ENCODE measurements around the gene OS9. TPM values are rescaled to one million over a fixed set of nuclear protein-coding genes. Genes with fewer than 3 reads are reported as not detected.

OS9 gene
- total RNA-seq, 1 experiment from 2014 or later, result 72.6 TPM

DNA sequence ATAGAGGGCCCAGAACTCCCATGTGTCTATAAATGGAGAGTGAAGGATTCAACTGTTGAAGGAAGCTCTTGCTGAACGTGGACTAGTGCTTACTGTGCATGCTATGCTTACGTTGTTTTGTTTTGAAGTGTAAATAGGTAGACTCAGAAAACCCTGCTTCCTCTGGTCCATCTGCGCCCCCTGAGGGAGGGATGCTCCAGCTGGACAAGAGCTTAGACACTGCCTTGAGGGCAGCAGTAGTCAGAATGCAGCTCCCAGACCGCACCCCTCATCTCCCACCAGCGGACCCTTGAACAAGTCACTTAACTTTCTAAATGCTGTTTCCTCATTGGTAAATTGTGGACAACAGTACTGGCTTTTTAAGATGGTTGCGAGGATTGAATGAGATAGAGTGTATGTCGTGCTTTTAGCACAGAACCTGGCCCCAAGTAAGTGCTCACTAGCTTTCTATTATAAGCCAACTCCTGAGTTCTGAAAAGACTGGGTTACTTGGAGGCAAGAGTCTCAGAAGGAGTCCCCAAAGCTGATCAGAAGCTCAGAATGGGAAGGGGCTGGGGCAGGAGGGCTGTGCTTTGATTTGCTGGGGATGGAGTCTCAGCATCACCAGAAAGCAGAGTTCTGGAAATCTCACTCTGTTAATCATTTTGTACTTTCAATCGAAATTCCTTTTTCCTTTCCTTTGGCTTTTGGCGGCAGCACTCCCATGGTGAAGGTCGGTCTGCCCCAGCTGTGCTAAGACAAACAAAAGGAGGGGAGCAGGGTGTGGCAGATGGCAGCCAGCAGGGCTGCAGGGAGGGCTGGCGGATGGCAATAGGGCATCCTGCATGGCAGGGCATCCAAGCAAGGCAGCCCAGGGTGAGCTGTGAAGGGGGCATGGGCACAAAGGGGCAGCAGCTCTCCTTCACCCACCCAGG lies 29.0 kb downstream of the OS9 start:
- Histone ChIP-seq H3K4me3 (ENCODE audit: low read length) (no peak overlapping the region), H3K79me2 (ENCODE audit: low read length) (no peaks in the 10 kb centered on the region), H3K9ac (ENCODE audit: low read length) (no peak overlapping the region), H2AFZ (ENCODE audit: low read length) (no peak overlapping the region), H3K27me3 (ENCODE audit: low read length) (no peaks in the 10 kb centered on the region), H3K9me3 (ENCODE audit: low read length) (no peaks in the 10 kb centered on the region), H3K36me3 (ENCODE audit: insufficient read depth, low read length) (peaks cover 10% of the 10 kb centered on the region; the same call in 1 of the 2 replicates), H3K27ac (ENCODE audit: low read length) (no peak overlapping the region), H3K9me2 (replicated peaks; ENCODE audit: insufficient read depth, low read length) (no peaks in the 10 kb centered on the region), H4K20me1 (ENCODE audit: insufficient read depth, low read depth, low read length) (no peaks in the 10 kb centered on the region), H3K4me2 (ENCODE audit: low read depth, low read length, poor library complexity, severe bottlenecking) (no peak overlapping the region), H3K4me1 (ENCODE audit: low read length) (no peaks in the 10 kb centered on the region)
- DNase-seq, result no peak

DNA sequence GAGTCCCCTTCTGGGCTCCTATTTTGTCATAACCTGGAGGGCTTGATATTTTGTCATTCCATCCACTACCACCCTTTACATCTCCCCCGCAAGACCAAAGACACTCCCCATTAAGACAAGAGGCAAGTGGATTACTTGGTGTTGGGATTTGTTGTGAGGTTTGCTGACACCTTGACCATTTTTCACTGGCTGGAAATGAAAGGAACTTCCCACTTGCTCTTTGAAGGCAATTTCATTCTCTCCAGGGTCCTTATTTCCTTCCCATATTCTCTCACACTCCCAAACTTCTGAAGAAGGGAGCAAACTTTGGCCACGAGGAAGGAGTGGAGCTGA lies 29.7 kb downstream of the OS9 start:
- no peaks in the 10 kb centered on the region for H3K27me3 ChIP-seq (ENCODE audit: low read length)
- H3K9me3 ChIP-seq (ENCODE audit: low read length), result no peaks in the 10 kb centered on the region
- H2AFZ ChIP-seq (ENCODE audit: low read length), result no peak overlapping the region
- H3K4me3 ChIP-seq (ENCODE audit: low read length), result no peak overlapping the region
- no peak overlapping the region for H3K27ac ChIP-seq (ENCODE audit: low read length)
- no peaks in the 10 kb centered on the region for H4K20me1 ChIP-seq (ENCODE audit: insufficient read depth, low read depth, low read length)
- H3K9ac ChIP-seq (ENCODE audit: low read length), result no peak overlapping the region
- no peaks in the 10 kb centered on the region for H3K9me2 ChIP-seq (replicated peaks; ENCODE audit: insufficient read depth, low read length)
- no peak for DNase-seq
- no peak overlapping the region for H3K4me2 ChIP-seq (ENCODE audit: low read depth, low read length, poor library complexity, severe bottlenecking)
- no peaks in the 10 kb centered on the region for H3K79me2 ChIP-seq (ENCODE audit: low read length)
- no peaks in the 10 kb centered on the region for H3K4me1 ChIP-seq (ENCODE audit: low read length)
- peaks cover 8% of the 10 kb centered on the region; the same call in 1 of the 2 replicates for H3K36me3 ChIP-seq (ENCODE audit: insufficient read depth, low read length)

DNA sequence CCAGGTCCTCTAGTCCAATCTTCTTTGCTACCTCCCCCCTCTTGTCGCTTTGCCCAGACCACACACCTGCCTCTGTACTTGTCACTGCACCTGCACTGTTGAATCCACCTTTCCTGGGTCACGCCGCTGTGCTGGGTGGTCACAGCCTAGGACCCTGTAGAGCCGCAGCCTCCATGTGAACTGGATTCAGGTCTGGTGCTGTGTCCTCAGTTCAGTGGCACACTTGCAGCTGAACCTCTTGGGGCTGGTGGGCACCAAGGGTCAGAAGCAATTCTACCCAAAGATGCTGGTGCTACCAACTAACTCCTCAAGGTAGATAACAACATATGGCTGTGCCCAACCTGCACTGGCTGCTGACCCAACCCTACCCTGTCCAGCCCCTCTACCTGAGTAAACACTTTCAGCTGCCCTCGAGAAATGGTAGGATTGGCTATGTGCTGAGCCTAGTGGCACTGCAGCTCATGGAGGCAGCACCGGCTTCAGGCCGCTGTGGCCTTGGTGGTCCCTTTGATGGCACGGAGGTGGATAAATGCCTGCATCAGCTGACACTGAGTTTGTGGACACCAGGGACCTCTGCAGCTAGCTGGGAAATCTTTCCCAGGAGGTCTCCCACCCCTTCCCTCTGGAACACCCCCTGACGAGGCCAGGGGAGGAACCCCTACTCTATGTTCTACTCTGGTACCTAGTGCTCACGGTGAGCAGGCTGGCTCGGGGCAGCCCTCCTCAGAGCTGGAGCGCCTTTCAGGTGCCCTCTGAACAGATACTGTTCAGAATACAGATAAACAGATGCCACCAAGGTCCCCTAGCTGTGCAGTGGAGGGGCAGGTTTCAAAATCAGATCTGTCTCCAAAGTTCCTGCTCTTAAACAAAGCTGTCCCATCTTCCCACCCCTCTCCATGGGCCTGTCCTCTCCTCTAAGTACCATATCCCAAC lies 30.3 kb downstream of the OS9 start:
- Histone ChIP-seq H3K4me2 (ENCODE audit: low read depth, low read length, poor library complexity, severe bottlenecking) (no peak overlapping the region), H3K9ac (ENCODE audit: low read length) (no peak overlapping the region), H3K4me1 (ENCODE audit: low read length) (no peaks in the 10 kb centered on the region), H3K27ac (ENCODE audit: low read length) (no peak overlapping the region), H3K9me3 (ENCODE audit: low read length) (no peaks in the 10 kb centered on the region), H3K9me2 (replicated peaks; ENCODE audit: insufficient read depth, low read length) (no peaks in the 10 kb centered on the region), H4K20me1 (ENCODE audit: insufficient read depth, low read depth, low read length) (no peaks in the 10 kb centered on the region), H3K27me3 (ENCODE audit: low read length) (no peaks in the 10 kb centered on the region), H2AFZ (ENCODE audit: low read length) (no peak overlapping the region), H3K79me2 (ENCODE audit: low read length) (no peaks in the 10 kb centered on the region), H3K4me3 (ENCODE audit: low read length) (no peak overlapping the region), H3K36me3 (ENCODE audit: insufficient read depth, low read length) (0 out of 2 replicates have a peak, but pooled peaks cover 5% of the 10 kb centered on the region)
- no peak for DNase-seq

DNA sequence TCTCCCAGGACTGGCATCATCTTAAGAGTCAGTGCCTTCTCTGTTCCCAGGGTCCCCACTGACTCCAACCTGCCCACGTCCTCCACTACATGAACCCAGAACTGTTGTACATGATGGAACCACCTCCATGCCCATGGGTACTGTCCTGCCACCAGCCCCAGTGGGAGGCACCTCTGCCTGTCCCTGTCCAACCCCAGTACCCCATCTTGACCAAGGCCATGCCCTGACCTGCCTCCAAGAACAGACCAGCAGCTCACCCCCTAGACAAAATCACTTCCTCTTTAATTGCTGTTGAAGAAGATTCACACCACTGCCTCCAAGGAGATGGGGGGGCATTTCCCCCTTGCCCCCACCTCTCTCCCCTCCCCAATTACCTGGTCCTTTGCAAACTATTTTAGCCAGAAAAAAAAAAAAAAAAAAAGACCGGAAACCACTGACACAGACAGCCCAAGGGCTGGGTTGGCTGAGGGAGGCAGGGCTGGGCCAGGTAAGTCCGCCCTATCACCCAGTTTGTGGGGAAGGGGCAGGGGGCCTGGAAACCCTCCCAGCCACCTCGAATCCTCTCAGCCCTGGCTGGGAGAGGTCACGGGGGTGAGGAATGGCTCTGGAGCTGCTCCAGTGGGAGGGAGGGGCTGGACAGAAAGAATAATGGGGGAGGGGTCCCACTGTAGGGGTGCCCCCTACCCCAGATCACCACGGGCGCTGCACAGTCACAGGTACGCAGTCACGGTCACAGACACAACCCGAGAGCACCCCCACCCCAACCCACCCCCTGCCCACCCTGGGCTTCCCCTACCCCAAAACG lies 31.2 kb downstream of the OS9 start:
- H3K27me3 ChIP-seq (ENCODE audit: low read length), result no peaks in the 10 kb centered on the region
- H3K4me2 ChIP-seq (ENCODE audit: low read depth, low read length, poor library complexity, severe bottlenecking), result no peak overlapping the region
- H3K36me3 ChIP-seq (ENCODE audit: insufficient read depth, low read length), result peaks cover 1% of the 10 kb centered on the region; the same call in 1 of the 2 replicates
- H4K20me1 ChIP-seq (ENCODE audit: insufficient read depth, low read depth, low read length), result no peaks in the 10 kb centered on the region
- H3K4me3 ChIP-seq (ENCODE audit: low read length), result no peak overlapping the region
- H2AFZ ChIP-seq (ENCODE audit: low read length), result no peak overlapping the region
- no peaks in the 10 kb centered on the region for H3K79me2 ChIP-seq (ENCODE audit: low read length)
- no peaks in the 10 kb centered on the region for H3K9me3 ChIP-seq (ENCODE audit: low read length)
- no peak overlapping the region for H3K27ac ChIP-seq (ENCODE audit: low read length)
- no peak for DNase-seq
- H3K9me2 ChIP-seq (replicated peaks; ENCODE audit: insufficient read depth, low read length), result no peaks in the 10 kb centered on the region
- H3K4me1 ChIP-seq (ENCODE audit: low read length), result no peaks in the 10 kb centered on the region
- no peak overlapping the region for H3K9ac ChIP-seq (ENCODE audit: low read length)

DNA sequence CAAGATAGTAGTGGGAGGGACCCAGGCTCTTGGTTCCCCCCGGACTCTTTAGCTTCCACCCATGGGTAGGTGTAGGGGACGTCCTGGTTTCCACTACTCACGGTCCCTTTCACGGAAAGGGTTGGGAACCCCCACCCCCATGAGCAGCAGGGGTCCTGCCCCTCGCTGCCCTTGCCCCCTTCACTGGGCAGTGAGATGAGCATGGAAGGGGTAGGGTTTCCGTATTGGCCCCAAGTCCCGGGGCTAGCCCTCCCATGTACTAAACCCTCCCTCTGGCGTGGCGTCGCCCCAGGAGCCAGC lies 31.9 kb downstream of the OS9 start:
- no peaks in the 10 kb centered on the region for H3K79me2 ChIP-seq (ENCODE audit: low read length)
- no peak overlapping the region for H3K9ac ChIP-seq (ENCODE audit: low read length)
- H3K9me3 ChIP-seq (ENCODE audit: low read length), result no peaks in the 10 kb centered on the region
- DNase-seq, result no peak
- no peaks in the 10 kb centered on the region for H3K9me2 ChIP-seq (replicated peaks; ENCODE audit: insufficient read depth, low read length)
- no peak overlapping the region for H2AFZ ChIP-seq (ENCODE audit: low read length)
- H3K36me3 ChIP-seq (ENCODE audit: insufficient read depth, low read length), result peaks cover 5% of the 10 kb centered on the region; the same call in 1 of the 2 replicates
- H3K4me2 ChIP-seq (ENCODE audit: low read depth, low read length, poor library complexity, severe bottlenecking), result no peak overlapping the region
- no peaks in the 10 kb centered on the region for H3K27me3 ChIP-seq (ENCODE audit: low read length)
- H4K20me1 ChIP-seq (ENCODE audit: insufficient read depth, low read depth, low read length), result no peaks in the 10 kb centered on the region
- H3K27ac ChIP-seq (ENCODE audit: low read length), result no peak overlapping the region
- H3K4me3 ChIP-seq (ENCODE audit: low read length), result no peak overlapping the region
- H3K4me1 ChIP-seq (ENCODE audit: low read length), result no peaks in the 10 kb centered on the region

DNA sequence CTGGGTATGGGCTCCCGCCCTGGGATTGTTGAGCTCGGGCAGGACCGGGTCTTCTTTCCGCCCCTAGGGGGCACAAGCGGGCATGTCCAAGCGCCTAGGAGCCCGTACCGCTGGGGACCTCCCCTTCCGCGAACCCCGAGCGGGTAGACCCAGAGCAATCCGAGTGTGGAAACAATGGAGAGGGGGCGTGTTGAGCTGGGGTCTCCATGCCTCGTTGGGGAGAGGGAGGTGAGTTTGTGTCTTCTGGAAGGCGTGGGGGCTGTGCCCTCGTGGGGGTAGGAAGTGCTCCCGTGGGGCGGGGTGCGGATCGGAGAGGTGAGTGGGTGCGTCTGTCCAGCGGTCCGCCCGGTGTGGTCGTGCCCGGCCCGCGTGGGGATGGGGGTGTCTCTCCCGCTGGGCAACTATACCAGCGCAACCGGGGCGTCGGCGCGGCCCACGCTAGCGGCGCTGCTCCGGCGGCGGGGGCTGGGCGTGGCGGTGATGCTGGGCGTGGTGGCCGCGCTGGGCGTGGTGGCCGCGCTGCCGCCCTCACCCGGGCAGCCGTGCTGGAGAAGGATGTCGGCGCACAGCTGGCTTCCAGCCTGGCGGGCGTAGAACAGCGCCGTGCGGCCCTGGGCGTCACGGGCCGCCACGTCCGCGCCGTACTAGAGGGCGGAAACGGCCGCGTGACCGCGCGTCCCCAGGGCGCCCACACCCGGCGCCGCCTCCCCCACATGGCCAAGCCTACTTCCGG lies 32.4 kb downstream of the OS9 start:
- no peak for DNase-seq
- Histone ChIP-seq H3K9ac (ENCODE audit: low read length) (no peak overlapping the region), H3K27ac (ENCODE audit: low read length) (no peak overlapping the region), H3K9me2 (replicated peaks; ENCODE audit: insufficient read depth, low read length) (no peaks in the 10 kb centered on the region), H3K4me3 (ENCODE audit: low read length) (no peak overlapping the region), H4K20me1 (ENCODE audit: insufficient read depth, low read depth, low read length) (no peaks in the 10 kb centered on the region), H3K9me3 (ENCODE audit: low read length) (no peaks in the 10 kb centered on the region), H3K79me2 (ENCODE audit: low read length) (no peaks in the 10 kb centered on the region), H3K4me2 (ENCODE audit: low read depth, low read length, poor library complexity, severe bottlenecking) (no peak overlapping the region), H3K27me3 (ENCODE audit: low read length) (no peaks in the 10 kb centered on the region), H3K4me1 (ENCODE audit: low read length) (no peaks in the 10 kb centered on the region), H3K36me3 (ENCODE audit: insufficient read depth, low read length) (peaks cover 5% of the 10 kb centered on the region; the same call in 1 of the 2 replicates), H2AFZ (ENCODE audit: low read length) (no peak overlapping the region)

DNA sequence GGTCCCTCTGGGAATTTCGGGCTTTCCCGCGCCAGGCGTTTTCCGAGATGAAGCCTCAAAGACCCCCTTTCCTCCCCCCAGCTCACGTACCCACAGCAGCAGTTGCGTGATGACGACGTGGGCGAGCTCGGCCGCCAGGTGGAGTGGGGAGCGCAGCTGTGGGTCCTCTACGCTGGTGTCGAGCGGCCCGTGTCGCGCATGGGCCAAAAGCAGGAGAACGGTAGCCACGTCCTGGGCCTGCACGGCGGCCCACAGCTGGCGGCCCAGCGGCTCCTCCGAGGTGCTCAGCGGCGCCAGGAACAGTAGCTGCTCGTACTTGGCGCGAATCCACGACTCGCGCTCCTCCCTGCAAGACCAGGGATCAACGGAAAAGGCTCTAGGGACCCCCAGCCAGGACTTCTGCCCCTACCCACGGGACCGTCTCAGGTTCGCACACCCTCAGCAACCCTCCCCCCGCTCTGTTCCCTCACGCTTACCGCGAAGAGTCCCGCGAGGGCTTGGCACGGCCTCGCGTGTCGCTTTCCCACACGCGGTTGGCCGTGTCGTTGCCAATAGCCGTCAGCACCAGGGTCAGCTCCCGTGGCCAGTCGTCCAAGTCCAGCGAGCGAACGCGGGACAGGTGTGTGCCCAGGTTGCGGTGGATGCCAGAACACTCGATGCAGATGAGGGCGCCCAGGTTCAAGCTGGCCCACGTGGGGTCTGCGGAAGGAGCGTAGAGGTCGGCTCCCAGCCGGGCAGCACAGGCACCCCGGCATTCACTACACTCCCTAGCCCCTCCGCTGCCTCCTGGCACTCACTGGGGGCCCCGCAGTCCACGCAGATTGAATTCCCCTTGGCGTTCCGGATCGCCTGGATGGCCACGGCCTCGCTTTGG lies 33.2 kb downstream of the OS9 start:
- Histone ChIP-seq H3K36me3 (ENCODE audit: insufficient read depth, low read length) (peaks cover 5% of the 10 kb centered on the region; the same call in 1 of the 2 replicates), H3K27me3 (ENCODE audit: low read length) (no peaks in the 10 kb centered on the region), H3K9ac (ENCODE audit: low read length) (no peak overlapping the region), H3K9me3 (ENCODE audit: low read length) (no peaks in the 10 kb centered on the region), H3K79me2 (ENCODE audit: low read length) (no peaks in the 10 kb centered on the region), H3K27ac (ENCODE audit: low read length) (no peak overlapping the region), H2AFZ (ENCODE audit: low read length) (no peak overlapping the region), H3K4me3 (ENCODE audit: low read length) (no peak overlapping the region), H3K9me2 (replicated peaks; ENCODE audit: insufficient read depth, low read length) (no peaks in the 10 kb centered on the region), H3K4me2 (ENCODE audit: low read depth, low read length, poor library complexity, severe bottlenecking) (no peak overlapping the region), H4K20me1 (ENCODE audit: insufficient read depth, low read depth, low read length) (no peaks in the 10 kb centered on the region), H3K4me1 (ENCODE audit: low read length) (no peaks in the 10 kb centered on the region)
- DNase-seq, result no peak
